SK-N-SH (cell line): ENCODE data around the gene DEFB124. TPM values are rescaled to one million over a fixed set of nuclear protein-coding genes. Genes with fewer than 3 reads are reported as not detected.

Experiments
- CTCF ChIA-PET: fragments of 300-600, 350-600 bp; formaldehyde crosslinking; extraction: SDS; loops from one replicate; lab custom pipeline; 2021; lab: Yijun Ruan, JAX
- POLR2A ChIA-PET: fragments of 350-600 bp; sonication (Branson Sonifier 250); formaldehyde crosslinking; extraction: SDS; loops from one replicate; lab custom pipeline; 2020; ENCODE audit warnings: antibody characterized with exemption, inconsistent platforms; lab: Yijun Ruan, JAX
- DNase-seq: peaks from one replicate; pipeline ENCODE4 v3.0.0; 2012
- H2AFZ ChIP-seq: fragments of 200-600 bp; sonication (generic); 2 replicates; pipeline ENCODE4 v1.8.1; 2016; ENCODE audit warnings: antibody characterized with exemption, mild to moderate bottlenecking, low read depth
- H3F3A ChIP-seq: fragments of 200-600 bp; sonication (generic); replicated peaks from 2 replicates; pipeline ENCODE3; 2016; ENCODE audit warnings: antibody characterized with exemption, mild to moderate bottlenecking; ENCODE audit not compliant: insufficient read depth
- H3K27ac ChIP-seq, 2 experiments: fragments of 200-500 bp in 1 of 2; fragments of 200-600 bp in 1 of 2; sonication (Bioruptor generic) in 1 of 2; sonication (generic), shearing (Covaris generic) in 1 of 2; 2 replicates each; pipeline versions ENCODE4 v1.5.1 to v1.6.1; 2014 to 2016; ENCODE audit warnings: low read depth in 2 of 2, inconsistent platforms in 1 of 2, low read length in 1 of 2, mild to moderate bottlenecking in 1 of 2, mixed read lengths in 1 of 2
- H3K27me3 ChIP-seq: fragments of 200-600 bp; sonication (generic), shearing (Covaris generic); 2 replicates; pipeline ENCODE4 v1.6.1; 2016; ENCODE audit warnings: mixed run types; ENCODE audit not compliant: insufficient read depth
- H3K36me3 ChIP-seq, 2 experiments: fragments of 200-500 bp in 1 of 2; fragments of 200-600 bp in 1 of 2; sonication (Bioruptor generic) in 1 of 2; sonication (generic) in 1 of 2; replicated peaks in 1 of 2; 2 replicates each; pipeline versions ENCODE3 to v1.5.1; 2014 to 2016; ENCODE audit warnings: low read length in 1 of 2, mild to moderate bottlenecking in 1 of 2; ENCODE audit not compliant: insufficient read depth in 2 of 2, control insufficient read depth in 1 of 2
- H3K4me1 ChIP-seq, 2 experiments: fragments of 200-500 bp in 1 of 2; fragments of 200-600 bp in 1 of 2; sonication (Bioruptor generic) in 1 of 2; sonication (generic), shearing (Covaris generic) in 1 of 2; 2 replicates each; pipeline versions ENCODE4 v1.5.1 to v1.6.1; 2014 to 2016; ENCODE audit warnings: low read depth in 1 of 2, low read length in 1 of 2, mixed run types in 1 of 2; ENCODE audit not compliant: insufficient read depth in 2 of 2, control insufficient read depth in 1 of 2
- H3K4me2 ChIP-seq: fragments of 200-600 bp; sonication (generic), shearing (Covaris generic); 2 replicates; pipeline ENCODE4 v1.6.1; 2017; ENCODE audit warnings: mixed run types
- H3K4me3 ChIP-seq, 2 experiments: fragments of 200-500 bp in 1 of 2; fragments of 200-600 bp in 1 of 2; sonication (Bioruptor generic) in 1 of 2; sonication (generic), shearing (Covaris generic) in 1 of 2; 2 replicates each; pipeline versions ENCODE4 v1.5.1 to v1.8.1; 2014 to 2016; ENCODE audit warnings: low read depth in 2 of 2, inconsistent platforms in 1 of 2, low read length in 1 of 2, mild to moderate bottlenecking in 1 of 2, mixed read lengths in 1 of 2, moderate library complexity in 1 of 2
- H3K79me2 ChIP-seq: fragments of 200-600 bp; sonication (generic); 2 replicates; pipeline ENCODE4 v1.8.1; 2017; ENCODE audit warnings: mild to moderate bottlenecking; ENCODE audit not compliant: insufficient read depth
- H3K9ac ChIP-seq: fragments of 200-600 bp; sonication (generic); 2 replicates; pipeline ENCODE4 v1.6.1; 2017; ENCODE audit warnings: mixed run types
- H3K9me2 ChIP-seq: fragments of 200-600 bp; sonication (generic); 2 replicates; pipeline ENCODE4 v1.6.1; 2017; ENCODE audit warnings: mixed run types
- H3K9me3 ChIP-seq: fragments of 200-600 bp; sonication (generic); 2 replicates; pipeline ENCODE4 v1.6.1; 2017; ENCODE audit warnings: mixed run types, mild to moderate bottlenecking, moderate library complexity
- H4K20me1 ChIP-seq: fragments of 200-600 bp; sonication (generic); 2 replicates; pipeline ENCODE4 v1.6.1; 2017; ENCODE audit warnings: mild to moderate bottlenecking, mixed run types; ENCODE audit not compliant: insufficient read depth
- ELF1 ChIP-seq: IDR thresholded peaks from 2 replicates; pipeline ENCODE4 v1.4.0; 2012
- EZH2phosphoT487 ChIP-seq: fragments of 200-600 bp; sonication (generic); IDR thresholded peaks from 2 replicates; pipeline ENCODE4 v1.6.1; 2017; ENCODE audit warnings: low read depth, mixed run types, mild to moderate bottlenecking, antibody characterized with exemption, moderate library complexity, borderline replicate concordance
- FOSL2 ChIP-seq: IDR thresholded peaks from 2 replicates; pipeline ENCODE4 v1.4.0; 2012; ENCODE audit warnings: low read depth, mild to moderate bottlenecking, moderate library complexity, borderline replicate concordance
- FOXJ3 ChIP-seq: sonication (generic); formaldehyde crosslinking; IDR thresholded peaks from 2 replicates; pipeline ENCODE4 v1.5.1; 2020; ENCODE audit warnings: mild to moderate bottlenecking, missing genetic modification reagents
- GABPA ChIP-seq: IDR thresholded peaks from 2 replicates; pipeline ENCODE4 v1.4.0; 2012; ENCODE audit warnings: low read depth, mild to moderate bottlenecking
- JUND ChIP-seq: IDR thresholded peaks from 2 replicates; pipeline ENCODE4 v1.4.0; 2012
- MXI1 ChIP-seq: IDR thresholded peaks from 2 replicates; pipeline ENCODE4 v1.6.1; 2012; ENCODE audit warnings: mild to moderate bottlenecking, low read depth, low read length, improper control_type of control experiment
- NFIC ChIP-seq: IDR thresholded peaks from 2 replicates; pipeline ENCODE4 v1.4.0; 2012; ENCODE audit warnings: borderline replicate concordance
- NRF1 ChIP-seq: IDR thresholded peaks from 2 replicates; pipeline ENCODE4 v1.6.1; 2012; ENCODE audit warnings: low read depth, mild to moderate bottlenecking, low read length
- POLR2AphosphoS5 ChIP-seq: IDR thresholded peaks from 2 replicates; pipeline ENCODE4 v1.6.1; 2012; ENCODE audit warnings: low read depth, low read length
- REST ChIP-seq: IDR thresholded peaks from 2 replicates; pipeline ENCODE4 v1.6.1; 2012; ENCODE audit warnings: mild to moderate bottlenecking, low read depth, low read length, moderate library complexity
- RFX5 ChIP-seq: IDR thresholded peaks from 2 replicates; pipeline ENCODE4 v1.6.1; 2012; ENCODE audit warnings: mild to moderate bottlenecking, improper control_type of control experiment, low read length
- SIN3A ChIP-seq: IDR thresholded peaks from 2 replicates; pipeline ENCODE4 v1.6.1; 2012; ENCODE audit warnings: low read depth, mild to moderate bottlenecking, low read length, moderate library complexity, borderline replicate concordance
- TAF1 ChIP-seq: IDR thresholded peaks from 2 replicates; pipeline ENCODE4 v1.6.1; 2012; ENCODE audit warnings: low read depth, mild to moderate bottlenecking, low read length, moderate library complexity, borderline replicate concordance
- TCF12 ChIP-seq: IDR thresholded peaks from 2 replicates; pipeline ENCODE4 v1.4.0; 2012
- YY1 ChIP-seq: IDR thresholded peaks from 2 replicates; pipeline ENCODE4 v1.4.0; 2012; ENCODE audit warnings: low read depth, mild to moderate bottlenecking
- WGBS: methylation state at CpG from one replicate; pipeline ENCODE4 v1.1.6; 2017; ENCODE audit warnings: low lambda C conversion rate; 5-methylcytosine and 5-hydroxymethylcytosine counted together
- polyA plus RNA-seq, 3 experiments: library from polyadenylated mRNA; depleted of rRNA; stranded (reverse); fragments of >200 nt; gene quantifications; 2 replicates each; pipeline ENCODE4 v1.2.3, GENCODE V29; 2012
- TF ChIP-seq, protein P1 (sequence below): fragments of 150-350 bp; IDR thresholded peaks from 2 replicates; pipeline ENCODE4 v1.6.1; 2017; ENCODE audit warnings: antibody characterized with exemption, low read length, low read depth, borderline replicate concordance

The DEFB124 gene
- polyA plus RNA-seq, 1 of the 3 experiments (the other 2 are of a cell fraction), result 0.26 TPM

GRCh38 chr20:31474097-31474436 lies 860 bp downstream of the DEFB124 start (continued):
- TF ChIP-seq JUND (no peak), NRF1 (no peak), YY1 (no peak)

DNA sequence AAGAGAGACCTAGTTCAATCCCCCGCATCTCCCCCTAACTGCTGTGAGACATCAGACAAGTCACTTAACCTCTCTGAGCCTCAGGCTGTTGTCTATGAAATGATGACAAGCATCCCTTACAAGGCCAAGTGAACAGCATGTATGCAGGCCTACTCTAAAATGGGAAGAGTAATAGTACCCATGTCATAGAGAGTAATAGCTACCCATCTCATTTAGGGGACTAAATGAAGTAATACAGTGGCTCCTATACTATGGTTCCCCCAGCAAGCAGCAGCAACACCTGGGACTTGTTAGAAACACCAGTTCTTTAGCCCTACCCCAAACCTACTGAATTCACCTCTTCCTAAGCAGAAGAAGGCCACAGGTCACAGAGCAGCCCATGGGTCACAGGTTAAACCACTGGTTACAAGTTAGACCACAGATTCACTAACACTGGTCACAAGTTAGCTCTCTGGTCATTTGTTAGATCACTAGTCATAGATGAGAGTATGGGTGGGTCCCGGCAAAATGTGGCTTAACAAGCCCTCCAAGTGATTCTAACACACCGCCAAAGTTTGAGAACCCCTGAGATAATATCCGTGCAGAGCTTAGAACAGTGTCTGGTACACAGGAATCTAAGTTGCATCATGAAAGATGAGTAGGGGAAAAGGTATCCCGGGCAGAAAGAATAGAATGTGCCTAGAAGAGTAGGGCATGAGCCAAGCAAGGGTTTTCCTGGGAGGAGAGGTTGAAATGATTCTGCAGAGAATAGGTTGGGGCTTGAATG lies 1.4 kb downstream of the DEFB124 start:
- H3K27ac ChIP-seq, result no peak overlapping the region
- no peak overlapping the region for H3K9ac ChIP-seq
- TF ChIP-seq ELF1 (no peak), NRF1 (no peak), NFIC (no peak), TCF12 (no peak), JUND (no peak), GABPA (no peak), SIN3A (no peak), YY1 (no peak), FOSL2 (no peak), REST (no peak), FOXJ3 (no peak), EZH2phosphoT487 (no peak), TAF1 (no peak), POLR2AphosphoS5 (no peak), MXI1 (no peak), RFX5 (no peak)
- TF ChIP-seq, protein P1, sequence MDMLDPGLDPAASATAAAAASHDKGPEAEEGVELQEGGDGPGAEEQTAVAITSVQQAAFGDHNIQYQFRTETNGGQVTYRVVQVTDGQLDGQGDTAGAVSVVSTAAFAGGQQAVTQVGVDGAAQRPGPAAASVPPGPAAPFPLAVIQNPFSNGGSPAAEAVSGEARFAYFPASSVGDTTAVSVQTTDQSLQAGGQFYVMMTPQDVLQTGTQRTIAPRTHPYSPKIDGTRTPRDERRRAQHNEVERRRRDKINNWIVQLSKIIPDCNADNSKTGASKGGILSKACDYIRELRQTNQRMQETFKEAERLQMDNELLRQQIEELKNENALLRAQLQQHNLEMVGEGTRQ, result no peak
- H4K20me1 ChIP-seq, result no peaks in the 10 kb centered on the region
- peaks cover 2 to 7% of the 10 kb centered on the region in 2 experiments; a peak in 2 of 4 replicates for H3K4me1 ChIP-seq
- no peak overlapping the region for H2AFZ ChIP-seq
- H3K4me2 ChIP-seq, result no peak overlapping the region
- no peaks in the 10 kb centered on the region for H3K27me3 ChIP-seq
- H3K79me2 ChIP-seq, result no peaks in the 10 kb centered on the region; the same call in 1 of the 2 replicates
- no peak overlapping the region for H3K4me3 ChIP-seq
- 49% methylated on average over 5 of the region's 5 CpGs for WGBS
- H3K9me3 ChIP-seq, result no peaks in the 10 kb centered on the region
- ChIA-PET CTCF (interaction anchor here (0.8 to 2.4 kb wide), 4 partner anchors 11 to 30 kb away, joined by 3 to 10 read pairs (median 4); no protein-coding TSS in a partner anchor), POLR2A (no interaction called here)
- H3F3A ChIP-seq, result no peaks in the 10 kb centered on the region
- H3K36me3 ChIP-seq, result no peaks in the 10 kb centered on the region
- DNase-seq, result no peak
- H3K9me2 ChIP-seq, result no peaks in the 10 kb centered on the region
